ENCODE data around the gene LCN1.
"Not testable (repeated sequence)": the region's sequence is repeated elsewhere in the genome, so short reads cannot be mapped to it uniquely, and the experiment has no call there.

The LCN1 gene

DNA sequence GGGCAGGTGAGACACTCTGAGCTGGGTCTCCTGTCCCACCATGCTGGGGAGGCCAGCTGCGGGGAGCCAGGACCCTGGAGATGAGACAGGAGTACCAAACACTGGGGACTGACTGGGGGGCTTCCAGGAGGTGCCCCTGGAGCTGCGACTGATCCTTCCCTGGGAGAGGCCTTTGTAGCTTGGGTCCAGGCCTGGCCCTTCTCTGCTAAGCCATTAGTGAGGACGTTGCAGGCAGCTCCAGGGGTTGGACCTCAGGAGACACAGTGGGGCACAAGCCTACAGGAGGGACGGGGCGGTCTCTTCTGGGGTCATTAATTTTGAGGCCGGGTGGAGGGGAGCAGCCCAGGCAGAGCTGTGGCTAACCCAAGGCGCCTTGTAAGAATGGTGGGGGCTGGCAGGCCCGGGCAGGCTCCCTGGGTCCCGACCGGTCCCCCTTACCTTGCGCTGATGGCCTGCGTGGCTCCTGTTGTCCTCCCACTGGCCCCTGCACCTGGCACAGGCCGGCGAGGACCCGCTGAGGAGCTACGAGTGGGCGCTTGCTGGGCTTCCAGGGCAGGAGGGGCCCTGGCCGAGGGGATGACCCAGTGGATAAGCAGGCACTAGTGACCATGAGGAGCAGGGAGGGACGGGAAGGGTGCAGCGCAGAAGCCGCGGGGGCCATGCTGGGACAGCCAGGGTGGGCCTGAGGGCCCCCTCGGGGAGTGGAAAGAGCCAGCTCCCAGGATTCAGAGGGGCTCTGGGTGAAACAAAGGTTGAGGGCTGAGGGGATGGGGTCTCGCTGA is 15.6 kb upstream of the LCN1 start:
- DNase-seq: no peak

DNA sequence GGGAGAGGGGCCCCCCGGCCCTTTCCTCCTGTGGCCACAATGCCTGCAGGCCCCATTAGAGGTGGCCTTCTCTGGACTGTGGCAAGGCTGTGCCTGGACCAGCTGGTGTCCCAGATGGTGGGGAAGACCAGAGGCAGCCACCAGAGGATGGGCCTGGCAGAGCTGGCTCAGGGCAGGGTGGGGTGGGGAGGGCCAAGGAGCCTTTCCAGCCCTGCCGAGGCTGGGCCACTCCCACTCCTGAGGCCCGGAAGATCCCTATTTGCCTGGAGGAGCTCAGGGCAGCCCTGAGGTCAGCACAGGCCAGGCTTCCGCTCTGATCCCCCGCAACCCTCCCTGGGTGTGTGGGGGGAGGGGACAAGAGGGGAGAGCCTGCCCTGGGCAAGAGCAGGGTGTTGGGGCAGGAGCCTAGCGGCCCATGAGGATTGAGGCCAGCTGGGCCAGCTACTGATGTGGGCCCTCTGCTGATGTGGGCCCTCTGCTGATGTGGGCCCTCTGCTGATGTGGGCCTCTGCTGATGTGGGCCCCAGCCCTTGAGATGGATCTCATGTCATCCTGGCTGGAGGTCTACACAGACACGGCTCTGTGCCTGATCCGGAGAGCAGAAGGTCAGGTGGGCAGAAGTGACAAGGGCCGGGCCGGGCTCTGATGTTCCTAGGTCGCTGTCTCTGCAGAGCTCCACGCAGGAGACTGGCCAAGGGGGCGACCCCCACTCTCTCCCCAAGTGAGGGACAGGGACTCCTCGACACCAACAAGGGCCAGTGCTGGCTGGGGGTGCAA is 14.7 kb upstream of the LCN1 start:
- DNase-seq: no peak

DNA sequence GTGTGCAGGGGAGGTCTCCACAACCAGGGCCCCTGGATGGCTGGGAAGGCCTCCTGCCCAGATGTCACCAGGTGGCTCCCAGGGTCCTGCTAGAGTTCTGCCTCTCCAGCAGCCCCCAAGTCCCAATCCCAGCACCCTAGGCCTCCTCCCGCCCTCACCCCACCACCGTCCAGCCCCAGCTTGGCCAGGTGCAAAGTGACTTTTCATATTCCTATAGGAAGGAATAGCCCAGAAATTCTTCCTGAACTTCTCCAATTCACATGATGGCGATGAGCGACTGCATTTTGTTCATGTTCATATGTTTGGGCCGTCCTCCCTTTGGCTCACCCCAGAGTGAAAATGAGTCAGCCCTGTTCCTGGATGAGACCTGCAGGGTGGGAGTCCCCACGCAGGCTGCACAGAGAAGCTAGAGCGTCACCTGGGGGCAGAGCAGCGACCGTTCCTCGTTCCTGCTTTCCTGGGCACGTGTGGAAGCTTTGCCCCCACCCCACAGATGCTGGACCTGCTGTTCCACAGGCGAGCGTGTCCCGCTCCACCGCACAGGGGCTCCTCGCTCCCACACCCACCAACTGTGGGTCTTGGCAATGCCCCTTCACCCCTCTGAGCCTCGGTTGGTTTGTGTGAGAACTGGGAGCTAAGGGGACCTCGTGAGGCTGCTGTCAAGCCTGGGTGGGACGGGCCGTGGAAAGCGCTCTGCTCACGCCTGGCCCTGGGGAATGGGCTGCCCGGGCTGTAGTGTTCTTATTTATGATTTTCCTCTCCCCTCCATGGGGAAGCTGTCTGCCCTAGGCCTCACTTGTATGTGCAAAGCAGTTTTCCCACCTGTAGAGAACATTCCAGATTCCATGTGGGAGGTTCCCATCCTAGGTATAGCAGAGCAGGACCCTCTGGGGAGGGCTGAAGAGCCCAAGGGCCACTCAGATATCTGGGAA is 13.9 kb upstream of the LCN1 start:
- no peak for DNase-seq

DNA sequence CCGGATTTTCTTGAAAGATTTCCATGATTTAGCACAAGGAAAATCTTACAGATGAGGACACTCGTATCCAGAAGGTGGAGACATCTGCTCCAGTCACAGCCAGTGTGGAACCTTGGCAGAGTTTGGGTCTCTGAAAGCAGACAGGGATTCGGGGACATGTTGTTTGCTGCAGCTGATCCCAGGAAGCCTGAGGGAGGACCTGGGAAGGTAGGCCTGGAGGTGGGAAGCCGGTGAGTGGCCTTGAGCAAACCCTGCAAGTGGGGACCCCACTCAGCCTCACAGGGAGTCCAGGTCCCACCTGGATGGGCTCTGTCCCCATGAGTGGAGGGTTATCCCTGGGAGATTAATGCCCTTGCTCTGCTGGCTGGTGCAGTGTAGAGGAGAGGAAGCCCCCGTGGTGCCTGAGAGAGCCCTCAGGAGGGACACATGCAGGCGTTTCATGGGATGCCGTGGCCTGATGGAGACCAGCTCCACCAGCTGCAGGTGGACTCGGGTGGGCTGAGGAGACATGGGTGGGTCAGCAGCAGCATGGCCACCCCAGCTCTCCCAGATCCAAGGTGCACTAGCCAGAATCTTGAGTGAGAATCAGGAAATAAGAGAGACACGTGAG is 12.9 kb upstream of the LCN1 start:
- DNase-seq: no peak

DNA sequence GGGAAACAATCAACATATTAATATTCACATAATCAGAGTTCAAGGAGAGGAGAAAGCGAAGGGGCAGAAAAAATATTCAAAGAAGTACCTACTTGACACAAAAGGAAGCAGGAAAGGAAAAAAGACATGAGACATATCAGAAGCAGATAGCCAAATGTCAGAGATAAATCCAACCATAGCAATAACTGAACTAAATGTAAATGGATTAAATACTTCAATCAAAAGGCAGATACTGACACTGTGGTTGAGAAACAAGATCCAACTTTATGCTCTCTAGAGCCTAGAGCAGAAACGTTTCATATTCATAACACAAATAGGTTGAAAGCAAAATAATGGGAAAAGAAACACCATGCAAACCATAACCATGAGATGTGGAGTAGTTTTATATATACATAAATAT is 11.8 kb upstream of the LCN1 start:
- no peak for DNase-seq

DNA sequence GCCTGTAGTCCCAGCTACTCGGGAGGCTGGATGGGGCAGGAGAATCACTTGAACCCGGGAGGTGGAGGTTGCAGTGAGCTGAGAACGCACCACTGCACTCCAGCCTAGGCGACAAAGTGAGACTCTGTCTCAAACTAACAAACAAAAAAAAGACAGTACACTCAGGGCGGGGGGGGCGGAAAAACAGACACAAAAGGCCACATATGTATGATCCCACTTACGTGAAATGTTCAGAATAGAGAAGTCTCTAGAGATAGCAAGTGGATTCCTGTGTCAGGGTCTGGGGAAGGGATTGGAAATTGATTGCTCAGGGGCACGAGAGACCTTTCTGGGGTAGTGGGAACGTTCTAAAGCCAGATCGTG is 9.0 kb upstream of the LCN1 start:
- no peak for DNase-seq

DNA sequence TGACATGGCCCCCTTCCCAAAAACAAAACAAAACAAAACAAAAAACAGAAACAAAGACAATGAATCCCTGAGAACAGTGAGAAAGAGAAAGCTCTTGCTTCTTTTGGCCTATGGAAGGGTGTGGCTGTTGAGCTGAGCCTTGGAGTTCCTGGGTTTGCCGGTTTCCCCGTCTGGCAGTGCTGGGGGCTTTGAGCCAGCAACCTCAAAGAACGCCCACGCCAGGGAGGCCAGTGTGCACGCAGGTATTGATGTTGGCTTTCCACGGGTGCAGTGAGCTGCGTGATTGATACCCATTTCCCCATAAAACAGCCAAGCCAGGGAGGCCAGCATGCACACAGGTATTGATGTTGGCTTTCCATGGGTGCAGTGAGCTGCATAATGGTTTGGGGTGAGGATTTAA is 8.3 kb upstream of the LCN1 start:
- DNase-seq: no peak

DNA sequence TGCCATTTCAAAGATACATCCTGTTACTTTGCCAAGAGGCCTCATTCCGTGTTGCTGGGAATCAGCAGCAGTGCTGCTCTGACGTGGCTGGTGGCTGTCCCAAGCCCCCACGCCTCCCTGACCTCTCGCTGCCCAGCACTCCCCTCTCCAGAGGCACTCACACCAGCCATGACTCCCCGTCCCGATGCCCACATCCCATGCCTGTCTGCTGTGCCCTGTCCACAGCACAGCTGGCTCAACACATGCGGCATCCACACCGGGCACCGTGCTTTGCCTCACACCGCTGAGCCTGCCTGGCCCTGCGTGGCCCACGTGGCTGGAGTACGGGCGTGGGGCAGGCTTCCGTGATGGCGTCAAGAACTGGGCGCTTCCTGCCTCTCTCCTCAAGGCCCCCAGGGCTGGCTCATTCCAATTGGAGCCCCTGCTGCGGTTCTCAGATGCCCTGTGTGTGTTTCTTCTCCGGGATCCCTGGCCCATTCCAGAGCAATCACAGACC is 7.8 kb upstream of the LCN1 start:
- no peak for DNase-seq

DNA sequence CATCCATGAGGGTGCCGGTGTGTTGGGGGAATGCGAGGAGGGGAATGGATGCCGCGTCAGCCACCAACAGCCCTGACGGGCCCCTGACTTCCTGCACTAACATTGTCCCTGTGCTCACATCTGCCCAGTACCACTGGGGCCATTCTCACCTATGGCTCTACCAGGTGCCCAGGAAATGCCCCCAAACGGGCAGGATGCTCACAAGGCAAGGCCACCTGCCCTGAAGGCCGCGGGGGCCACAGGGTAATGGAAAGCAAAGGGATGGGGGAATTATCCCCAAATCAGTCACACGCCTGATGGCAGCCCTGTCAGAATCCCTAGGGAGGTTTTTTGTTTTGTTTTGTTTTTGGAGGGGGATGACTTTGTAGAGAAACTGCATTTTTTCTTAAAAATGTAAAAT is 7.3 kb upstream of the LCN1 start:
- DNase-seq: not testable (repeated sequence)

DNA sequence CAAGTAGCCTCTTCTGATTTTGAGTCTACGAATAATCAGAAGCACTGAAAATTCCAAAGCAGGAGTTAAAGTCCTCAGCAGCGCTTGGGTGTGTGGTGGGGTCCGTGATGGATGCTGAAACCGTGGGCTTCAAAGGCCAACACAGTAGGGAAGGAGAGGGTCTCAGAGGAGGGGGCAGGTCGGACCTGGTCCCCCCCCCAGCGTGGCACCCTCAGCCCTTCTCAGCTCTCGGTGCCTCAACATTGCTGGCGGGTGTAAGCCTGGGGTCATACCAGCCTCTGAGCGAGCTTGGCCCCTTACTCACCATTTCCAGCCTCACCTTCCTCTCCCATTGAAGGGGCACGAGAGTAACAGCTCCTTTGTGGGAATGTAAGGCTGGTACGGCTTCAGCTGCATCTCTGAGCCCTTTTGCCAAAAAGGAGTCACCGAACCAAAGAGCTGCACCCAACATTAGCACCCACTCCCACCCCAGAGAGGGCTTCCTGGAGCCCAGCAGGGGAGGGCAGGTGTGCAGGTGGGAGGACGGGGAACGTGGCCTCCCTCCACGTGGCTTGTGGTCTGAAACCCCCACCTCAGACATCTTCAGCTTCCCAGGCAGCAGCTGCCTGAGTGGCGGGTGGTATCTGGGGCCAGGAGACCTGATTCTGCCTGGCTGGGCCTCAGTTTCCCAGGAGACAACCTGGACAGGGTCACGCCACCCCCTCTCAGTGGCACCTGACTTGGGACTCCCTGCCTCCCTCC is 6.7 kb upstream of the LCN1 start:
- DNase-seq: no peak

DNA sequence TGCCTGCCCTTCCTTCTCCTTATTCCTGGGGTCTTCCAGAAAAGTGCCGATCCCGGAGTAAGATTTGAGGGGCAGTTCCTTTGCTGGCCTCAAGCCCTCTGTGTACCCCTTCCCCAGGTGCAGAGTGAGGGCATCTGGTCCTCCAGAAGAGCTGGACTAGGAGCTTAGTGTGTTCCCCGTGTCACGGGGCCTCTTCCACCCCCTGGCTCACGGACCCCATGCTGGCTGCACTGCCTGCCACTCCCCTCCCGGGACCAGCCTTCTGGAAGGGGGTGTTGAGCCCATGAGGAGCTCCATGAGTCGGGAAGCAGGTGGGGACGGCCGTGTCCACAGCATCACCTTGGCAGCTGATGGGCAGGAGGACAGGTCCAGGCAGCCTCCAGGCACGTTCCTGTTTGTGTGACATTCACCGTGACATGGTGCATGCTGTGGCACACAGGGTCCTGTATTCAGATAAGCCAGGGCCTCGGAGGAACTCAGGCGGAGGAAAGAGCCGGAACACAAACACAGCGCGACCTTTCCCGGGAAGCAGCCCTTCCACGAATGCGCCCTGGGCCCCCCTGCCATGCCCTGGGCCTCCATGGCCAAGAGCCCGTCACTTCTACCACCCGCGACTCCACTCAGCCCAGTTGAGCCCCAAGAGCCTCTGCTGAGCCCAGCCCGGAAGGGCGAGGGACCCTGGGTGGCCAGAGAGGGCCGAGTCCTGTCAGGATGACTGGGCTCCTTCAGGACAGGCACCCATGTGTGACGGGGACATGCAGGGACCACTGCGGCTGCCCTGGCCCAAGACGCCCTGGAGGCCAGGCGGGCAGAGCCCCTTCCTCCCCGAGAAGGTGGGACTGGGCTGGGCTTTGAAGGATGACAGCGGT is 5.9 kb upstream of the LCN1 start:
- DNase-seq: no peak

DNA sequence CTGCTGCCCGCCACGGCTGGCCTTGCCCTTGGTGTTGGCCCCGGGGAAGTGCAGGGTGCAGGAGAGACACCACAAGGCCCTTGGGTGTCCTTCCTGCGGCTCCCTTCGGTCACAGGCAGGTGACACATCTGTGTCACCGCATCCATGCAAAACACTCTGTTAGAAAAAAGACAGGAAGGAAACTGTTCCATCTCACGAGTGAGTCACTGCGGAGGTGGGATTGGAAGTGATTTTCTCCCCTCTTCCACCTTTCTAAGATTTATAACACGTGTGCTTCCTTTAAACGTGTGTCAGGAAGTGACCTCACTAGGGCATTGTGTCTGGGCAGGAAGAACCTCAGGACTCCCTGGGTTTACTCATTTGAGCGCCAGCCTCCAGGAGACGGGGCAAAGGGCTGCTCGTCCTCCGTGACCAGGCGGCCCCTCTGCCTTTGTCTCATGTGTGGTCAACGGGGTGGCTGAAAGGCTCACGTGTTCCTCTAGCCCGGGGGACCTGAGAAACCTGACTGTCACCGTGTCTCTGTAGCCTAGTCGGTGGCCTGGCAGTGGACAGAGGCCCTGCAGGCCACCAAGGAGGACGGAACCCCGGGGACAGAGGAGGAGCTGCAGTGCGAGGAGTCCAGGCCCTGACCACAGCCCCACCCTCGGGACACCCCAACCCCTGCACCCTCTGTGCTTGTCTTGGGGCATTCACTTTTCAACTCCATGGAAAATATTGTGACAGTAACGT is 4.9 kb upstream of the LCN1 start:
- DNase-seq: no peak

DNA sequence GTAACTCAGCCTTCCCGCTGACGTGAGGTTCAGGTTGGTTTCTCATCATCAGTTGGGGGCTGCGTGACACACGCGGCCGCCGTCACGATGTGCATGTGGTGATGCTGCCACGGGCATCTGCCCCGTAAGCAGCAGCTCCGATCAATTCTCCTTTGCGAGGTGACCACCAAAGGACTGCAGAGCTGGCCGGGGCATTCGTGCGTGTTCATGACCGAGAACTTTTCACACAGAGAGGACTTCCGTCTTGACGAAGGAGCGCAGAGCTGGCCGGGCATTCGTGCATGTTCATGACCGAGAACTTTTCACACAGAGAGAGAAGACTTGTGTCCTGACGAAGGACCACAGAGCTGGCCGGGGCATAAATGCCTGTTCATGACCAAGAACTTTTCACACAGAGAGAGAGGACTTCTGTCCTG is 3.8 kb upstream of the LCN1 start:
- no peak for DNase-seq

DNA sequence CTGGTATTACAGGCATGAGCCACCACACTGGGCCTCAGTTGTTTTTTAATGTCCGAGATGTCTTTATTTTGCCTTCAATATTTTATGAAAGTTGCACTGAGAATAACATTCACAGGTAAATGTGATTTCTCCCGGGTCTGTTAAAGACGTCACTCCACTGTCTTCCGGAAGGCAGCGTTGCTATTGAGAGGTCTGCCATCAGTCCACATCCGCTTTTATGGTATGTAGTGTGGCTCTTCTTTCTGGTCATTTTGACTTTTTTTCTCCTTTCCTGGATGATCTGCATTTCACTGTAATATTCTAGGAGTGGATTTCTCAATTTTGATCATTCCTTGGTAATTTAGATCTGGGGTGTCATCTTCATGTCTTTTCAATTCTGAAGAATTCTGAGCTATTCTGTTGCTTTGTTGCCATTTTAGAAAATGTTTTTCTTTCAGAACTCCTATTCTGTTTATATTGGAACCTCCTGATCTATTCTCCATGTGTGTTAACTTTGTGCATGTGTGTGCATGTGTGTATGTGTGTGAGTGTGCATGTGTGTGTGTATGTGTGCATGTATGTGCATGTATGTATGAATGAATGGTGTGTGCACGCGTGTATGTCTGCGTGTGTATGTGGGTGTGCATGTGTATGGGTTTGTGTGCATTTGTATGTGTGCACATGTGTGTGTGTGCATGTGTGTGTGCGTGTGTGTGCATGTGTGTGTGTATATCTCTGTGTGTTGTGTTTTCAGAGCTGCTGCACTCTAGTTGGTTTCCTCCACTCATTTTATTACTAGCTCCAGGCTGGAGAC is 1.9 kb upstream of the LCN1 start:
- DNase-seq: no peak

DNA sequence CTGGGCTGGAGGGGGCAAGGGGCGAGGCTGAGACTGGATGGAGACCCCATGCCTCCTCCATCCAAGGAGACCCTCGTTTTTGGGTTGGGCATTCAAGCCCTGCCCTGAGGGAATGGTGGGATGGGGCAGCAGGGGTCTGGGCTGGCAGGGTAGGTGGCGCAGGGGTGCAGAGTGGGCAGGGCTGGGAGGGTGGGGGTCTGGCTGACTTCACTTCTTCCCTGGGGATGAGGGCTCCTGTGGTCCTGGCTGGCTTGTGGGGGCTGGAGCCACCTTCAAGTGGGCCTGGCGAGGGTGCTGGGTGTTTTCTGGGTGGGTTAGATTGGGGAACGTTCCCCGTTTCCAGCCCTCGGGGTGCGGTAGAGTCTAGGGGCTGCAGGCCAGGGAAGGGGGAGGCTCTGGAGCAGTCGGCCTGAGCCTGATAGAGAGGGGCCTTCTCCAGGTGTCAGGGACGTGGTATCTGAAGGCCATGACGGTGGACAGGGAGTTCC is 412 bp downstream of the LCN1 start:
- DNase-seq: no peak

DNA sequence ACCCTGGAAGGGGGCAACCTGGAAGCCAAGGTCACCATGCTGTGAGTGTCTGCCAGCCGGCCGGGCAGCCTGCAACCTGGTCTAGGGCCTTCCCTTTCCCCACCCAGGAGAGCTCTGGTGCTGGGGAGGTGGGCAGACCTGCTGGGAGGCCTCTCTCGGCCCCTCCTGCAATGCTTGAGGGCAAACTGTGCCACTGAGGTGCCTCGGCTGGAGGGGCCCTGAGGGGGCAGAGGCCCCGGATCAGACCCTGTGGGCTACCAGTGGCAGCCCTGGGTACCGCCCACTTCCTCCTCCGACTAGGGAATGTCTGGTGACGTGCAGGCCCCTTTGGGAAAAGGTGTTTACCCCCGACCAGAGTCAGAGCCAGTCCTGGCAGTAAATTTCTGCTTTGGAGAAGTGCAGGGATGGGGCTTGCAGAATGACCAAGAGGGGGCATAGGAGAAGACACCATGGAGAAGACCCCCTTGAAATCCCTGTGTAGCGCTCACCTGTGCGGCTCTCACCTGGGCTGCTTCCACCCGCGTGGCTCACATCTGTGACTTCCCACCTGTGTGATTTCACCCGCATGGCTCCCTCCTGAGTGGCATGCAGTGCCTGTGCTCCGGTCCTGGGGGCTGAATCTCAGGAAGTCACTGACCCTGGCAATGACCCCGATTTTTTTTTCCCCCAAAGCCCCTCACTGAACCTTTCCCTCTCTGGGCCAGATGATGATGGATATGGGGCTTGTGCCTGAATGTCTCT is 1.1 kb downstream of the LCN1 start:
- DNase-seq: no peak

DNA sequence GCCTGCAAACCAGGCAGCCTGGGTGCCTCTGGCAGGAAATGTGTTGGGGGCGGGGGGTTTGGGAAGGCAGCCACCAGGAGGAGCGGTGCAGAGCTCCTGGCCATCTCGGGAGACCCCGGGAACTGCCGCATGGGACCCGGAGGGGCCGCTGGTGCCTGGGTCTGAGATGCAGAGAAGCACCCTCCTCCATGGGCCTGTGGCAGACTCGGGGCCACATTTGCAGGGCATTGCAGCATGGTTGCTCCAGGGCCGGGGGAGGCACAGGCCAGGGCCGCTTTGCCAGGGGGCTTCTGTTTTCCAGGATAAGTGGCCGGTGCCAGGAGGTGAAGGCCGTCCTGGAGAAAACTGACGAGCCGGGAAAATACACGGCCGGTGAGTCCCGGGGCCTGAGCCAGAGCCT is 1.7 kb downstream of the LCN1 start:
- no peak for DNase-seq

DNA sequence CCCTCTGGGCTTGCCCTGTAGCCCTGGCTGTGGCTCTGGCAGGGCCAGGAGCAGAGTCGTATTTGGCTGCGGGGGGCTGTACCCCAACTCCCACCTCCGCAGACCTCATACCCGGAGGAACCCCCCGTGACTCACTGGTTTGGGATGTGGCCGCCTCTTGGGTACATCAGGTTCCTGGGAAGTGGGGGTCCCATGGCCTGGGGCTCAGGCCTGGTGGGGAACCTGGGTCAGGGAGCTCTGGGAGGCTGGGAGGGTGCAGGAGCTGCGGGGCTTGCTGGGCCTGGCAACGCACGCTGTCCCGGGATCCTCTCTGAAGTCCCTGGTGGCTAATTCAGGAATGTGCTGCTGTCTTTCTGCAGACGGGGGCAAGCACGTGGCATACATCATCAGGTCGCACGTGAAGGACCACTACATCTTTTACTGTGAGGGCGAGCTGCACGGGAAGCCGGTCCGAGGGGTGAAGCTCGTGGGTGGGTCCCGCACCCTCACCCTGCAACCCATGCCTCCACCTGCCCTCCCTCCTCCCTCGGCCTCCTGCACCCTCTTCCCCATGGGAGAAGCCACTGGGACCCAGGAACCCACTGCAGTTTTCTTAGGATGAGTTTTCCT is 2.4 kb downstream of the LCN1 start:
- DNase-seq: no peak
